NT2/D1 (cell line): Measurements from ENCODE around the gene FKBP1B.

Source experiments
- DNase-seq: peaks from one replicate; pipeline ENCODE4 v3.0.0-alpha.2; 2011; ENCODE audit warnings: low read depth, low spot score
- H3K27me3 ChIP-seq: 2 replicates; pipeline ENCODE4 v1.6.0; 2011; ENCODE audit warnings: mild to moderate bottlenecking; ENCODE audit not compliant: insufficient read length, insufficient read depth
- H3K36me3 ChIP-seq: 2 replicates; pipeline ENCODE4 v1.6.1; 2011; ENCODE audit warnings: mild to moderate bottlenecking, low read length, mixed read lengths; ENCODE audit not compliant: insufficient read depth, insufficient read length
- H3K4me1 ChIP-seq: 2 replicates; pipeline ENCODE4 v1.5.1; 2011; ENCODE audit not compliant: insufficient read depth, insufficient read length
- H3K4me3 ChIP-seq: 2 replicates; pipeline ENCODE4 v1.5.1; 2011; ENCODE audit warnings: low read depth; ENCODE audit not compliant: insufficient read length
- H3K9ac ChIP-seq: 2 replicates; pipeline ENCODE4 v1.6.0; 2011; ENCODE audit warnings: low read depth; ENCODE audit not compliant: insufficient read length
- H3K9me3 ChIP-seq: 2 replicates; pipeline ENCODE4 v1.5.1; 2011; ENCODE audit warnings: mild to moderate bottlenecking, low read length; ENCODE audit not compliant: insufficient read depth
- SUZ12 ChIP-seq: IDR thresholded peaks from 2 replicates; pipeline ENCODE4 v1.6.1; 2011; ENCODE audit not compliant: insufficient read length, insufficient read depth; ENCODE audit errors: extremely low read depth
- YY1 ChIP-seq: IDR thresholded peaks from 2 replicates; pipeline ENCODE4 v1.6.1; 2011; ENCODE audit not compliant: insufficient read length, insufficient read depth
- ZNF274 ChIP-seq: IDR thresholded peaks from 2 replicates; pipeline ENCODE4 v1.6.1; 2011; ENCODE audit warnings: mild to moderate bottlenecking, low read depth, low read length

The FKBP1B gene

GRCh38 chr2:24075915-24076848 is 26.6 kb downstream of the FKBP1B start, which contains the start of gene SF3B6:
SF3B6 (minus strand) TSS chr2:24076326; CDS start chr2:24076229, 97 bp downstream.
- TF ChIP-seq ZNF274 (no peak), SUZ12 (no peak), YY1 (no peak)
- no peaks in the 10 kb centered on the region for H3K9me3 ChIP-seq
- no peaks in the 10 kb centered on the region for H3K27me3 ChIP-seq
- peaks cover 59% of the 10 kb centered on the region for H3K36me3 ChIP-seq
- H3K9ac ChIP-seq = peak within 1 kb of the TSS; percentile 94
- H3K4me3 ChIP-seq = peak within 1 kb of the TSS; percentile 92
- H3K4me1 ChIP-seq = no peaks in the 10 kb centered on the region
- DNase-seq = peak; percentile 99

GRCh38 chr2:24076849-24077534 is 27.5 kb downstream of the FKBP1B start:
- TF ChIP-seq ZNF274 = no peak
- TF ChIP-seq YY1 = no peak
- Histone ChIP-seq H3K9ac (peak overlapping the region; percentile 50), H3K36me3 (peaks cover 61% of the 10 kb centered on the region), H3K4me1 (no peaks in the 10 kb centered on the region), H3K4me3 (peak overlapping the region; percentile 18), H3K27me3 (no peaks in the 10 kb centered on the region), H3K9me3 (no peaks in the 10 kb centered on the region)
- DNase-seq = no peak

GRCh38 chr2:24077535-24077877 is 28.0 kb downstream of the FKBP1B start:
- no peak for DNase-seq
- TF ChIP-seq YY1 (no peak), ZNF274 (no peak), SUZ12 (no peak)
- peaks cover 61% of the 10 kb centered on the region for H3K36me3 ChIP-seq
- no peaks in the 10 kb centered on the region for H3K27me3 ChIP-seq
- no peak overlapping the region for H3K4me3 ChIP-seq
- no peak overlapping the region for H3K9ac ChIP-seq
- no peaks in the 10 kb centered on the region for H3K4me1 ChIP-seq
- H3K9me3 ChIP-seq = no peaks in the 10 kb centered on the region

- TF ChIP-seq YY1 = no peak
- TF ChIP-seq ZNF274 = no peak
- no peak for TF ChIP-seq SUZ12
- Histone ChIP-seq H3K4me3 (no peak overlapping the region), H3K4me1 (peaks cover 1% of the 10 kb centered on the region), H3K27me3 (no peaks in the 10 kb centered on the region), H3K9ac (no peak overlapping the region), H3K36me3 (peaks cover 61% of the 10 kb centered on the region), H3K9me3 (no peaks in the 10 kb centered on the region)
- DNase-seq = no peak
These were observed 28.3 kb downstream of the FKBP1B start for GRCh38 chr2:24077879-24078278.

GRCh38 chr2:24080701-24081100 is 31.2 kb downstream of the FKBP1B start:
- H3K27me3 ChIP-seq = no peaks in the 10 kb centered on the region
- no peak overlapping the region for H3K9ac ChIP-seq
- no peak for DNase-seq
- no peak overlapping the region for H3K4me3 ChIP-seq
- H3K4me1 ChIP-seq = peaks cover 2% of the 10 kb centered on the region
- no peaks in the 10 kb centered on the region for H3K9me3 ChIP-seq
- TF ChIP-seq SUZ12 (no peak), YY1 (no peak), ZNF274 (no peak)
- H3K36me3 ChIP-seq = peaks cover 50% of the 10 kb centered on the region

- TF ChIP-seq YY1 (no peak), ZNF274 (no peak), SUZ12 (no peak)
- no peak for DNase-seq
- H3K4me3 ChIP-seq = peak overlapping the region; percentile 67
These were observed 33.4 kb downstream of the FKBP1B start for GRCh38 chr2:24082787-24083566.

More at GRCh38 chr2:24082787-24083566, 33.4 kb downstream of the FKBP1B start:
- H3K36me3 ChIP-seq = peaks cover 46% of the 10 kb centered on the region
- peak overlapping the region; percentile 91 for H3K9ac ChIP-seq
- H3K27me3 ChIP-seq = no peaks in the 10 kb centered on the region
- no peaks in the 10 kb centered on the region for H3K9me3 ChIP-seq
- peaks cover 2% of the 10 kb centered on the region for H3K4me1 ChIP-seq
